H1 (cell line): ENCODE data around the gene RAMP3. TPM values are rescaled to one million over a fixed set of nuclear protein-coding genes. Genes with fewer than 3 reads are reported as not detected.

ENCODE experiments used
- CHD1 ChIP-seq: IDR thresholded peaks from 2 replicates; pipeline ENCODE4 v1.6.1; 2012; ENCODE audit warnings: low read depth, low read length, improper control_type of control experiment
- HDAC2 ChIP-seq, 2 experiments: fragments of 300-600 bp in 1 of 2; sonication (generic) in 1 of 2; IDR thresholded peaks; 2 replicates each; pipeline ENCODE4 v1.6.1; 2011 to 2012; ENCODE audit warnings: low read depth in 2 of 2, low read length in 2 of 2, mild to moderate bottlenecking in 2 of 2, moderate library complexity in 2 of 2, borderline replicate concordance in 1 of 2, inconsistent platforms in 1 of 2
- JUN ChIP-seq: IDR thresholded peaks from 2 replicates; pipeline ENCODE4 v1.6.1; 2011; ENCODE audit warnings: low read depth, mild to moderate bottlenecking, improper control_type of control experiment, low read length
- SRF ChIP-seq: IDR thresholded peaks from 2 replicates; pipeline ENCODE4 v1.6.1; 2011; ENCODE audit warnings: mild to moderate bottlenecking, low read depth, low read length, moderate library complexity
- polyA plus RNA-seq, 7 experiments: library from polyadenylated mRNA; depleted of rRNA in 3 of 7; stranded (reverse) in 5 of 7; unstranded in 2 of 7; fragments of >200 nt in 5 of 7; fragments of 200-250 nt in 2 of 7; gene quantifications; 1 replicate in 5 of 7; 2 replicates in 1 of 7; 4 replicates in 1 of 7; pipeline versions ENCODE4 v1.2.1 to v1.2.3, GENCODE V29; 2011 to 2013; ENCODE audit warnings: missing spikeins in 2 of 7, mixed read lengths in 2 of 7
- total RNA-seq: library from RNA; stranded (reverse); fragmentation: NEBNext Ultra II Directional; extraction: Animal tissue kit (Norgen Biotek cat#: 25700); gene quantifications from 2 replicates; pipeline ENCODE4 v1.2.1, GENCODE V29; 2021

The RAMP3 gene
- total and polyA plus RNA-seq, 2 of the 8 experiments (the other 6 are each of a cell fraction or from before 2014, with no cell fraction given) = 0.88 to 0.98 TPM

GRCh38 chr7:45171946-45172345, 14.4 kb downstream of the RAMP3 start (continued):
- TF ChIP-seq JUN = no peak
- no peak for TF ChIP-seq CHD1
- TF ChIP-seq SRF = no peak
- TF ChIP-seq HDAC2 (IDR thresholded peaks at IDR 0.05; ENCODE audit: borderline replicate concordance in 1 of 2, low read depth in 2 of 2, low read length in 2 of 2) = no peak
